Activated CD8-positive, alpha-beta T cell treated with anti-CD3 and anti-CD28 coated beads for 36 hours (primary cell): ENCODE measurements around the gene DRAXIN. TPM values are rescaled to one million over a fixed set of nuclear protein-coding genes. Genes with fewer than 3 reads are reported as not detected.

Source experiments
- ATAC-seq: fragments of 200-7000 bp; cut with Tn5 transposase; one replicate; pipeline ENCODE4 v1.10.0; 2021; ENCODE audit warnings: mild to moderate bottlenecking, moderate library complexity
- CTCF ChIA-PET: fragments of 350-600 bp; sonication (Branson Sonifier 250); formaldehyde crosslinking; loops from one replicate; lab custom pipeline; 2021; ENCODE audit warnings: antibody characterized with exemption; lab: Charles Lee
- POLR2A ChIA-PET: fragments of 350-600 bp; sonication (Branson Sonifier 250); formaldehyde crosslinking; loops from one replicate; lab custom pipeline; 2021; ENCODE audit warnings: antibody characterized with exemption; lab: Charles Lee
- DNase-seq: peaks from one replicate; pipeline ENCODE4 v3.0.0-alpha.2; 2020
- H3K27ac Mint-ChIP-seq: one replicate; pipeline ENCODE4 v1.8.0; 2021; ENCODE audit warnings: mild to moderate bottlenecking, mixed read lengths
- H3K27me3 Mint-ChIP-seq: one replicate; pipeline ENCODE4 v1.8.0; 2021; ENCODE audit warnings: mixed read lengths
- H3K36me3 Mint-ChIP-seq: one replicate; pipeline ENCODE4 v1.8.0; 2021; ENCODE audit warnings: low read depth, mixed read lengths
- H3K4me1 Mint-ChIP-seq: one replicate; pipeline ENCODE4 v1.8.0; 2021; ENCODE audit warnings: low read depth, mixed read lengths
- H3K4me3 Mint-ChIP-seq: one replicate; pipeline ENCODE4 v1.8.0; 2021; ENCODE audit warnings: mild to moderate bottlenecking, moderate library complexity, mixed read lengths
- H3K9me3 Mint-ChIP-seq: one replicate; pipeline ENCODE4 v1.8.0; 2021; ENCODE audit warnings: mixed read lengths
- intact Hi-C: fragments of 100-400 bp; cut with micrococcal nuclease; formaldehyde crosslinking; loops from one replicate; pipeline ENCODE4 v1.10.0; 2022
- total RNA-seq, 2 experiments: library from RNA; stranded (reverse); gene quantifications; one replicate each; pipeline ENCODE4 v1.2.3, GENCODE V29; 2021
- TF ChIP-seq, protein P1 (sequence below): fragments of 200-600 bp; IDR thresholded peaks from one replicate; pipeline ENCODE4 v1.8.0; 2022; ENCODE audit warnings: antibody characterized with exemption, mild to moderate bottlenecking

Gene DRAXIN
- total RNA-seq, 2 experiments from 2014 or later = 0.18 to 0.20 TPM

DNA sequence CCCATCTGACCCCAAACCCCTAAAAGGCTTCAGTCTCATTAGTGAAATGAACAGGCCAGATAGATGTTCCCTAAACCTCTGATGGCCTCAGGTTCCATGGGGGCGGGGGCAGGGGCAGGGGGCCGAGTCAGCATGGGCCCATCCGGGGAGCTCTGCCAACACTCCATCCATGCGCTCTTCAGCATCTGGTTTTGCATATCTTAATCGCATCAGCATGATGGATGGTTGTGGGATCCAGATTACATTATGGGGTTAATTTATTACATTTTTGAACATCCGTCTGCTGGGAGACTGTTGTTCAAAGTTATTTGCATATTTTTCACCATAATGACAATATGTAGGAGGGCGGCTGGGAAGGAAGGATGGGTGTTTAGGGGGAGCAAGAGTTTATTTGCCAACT lies 7.4 kb upstream of the DRAXIN start:
- POLR2A ChIA-PET = no interaction called here
- Mint-ChIP-seq H3K4me3 (no peak overlapping the region), H3K27me3 (peaks cover 11% of the 10 kb centered on the region), H3K4me1 (peaks cover 10% of the 10 kb centered on the region), H3K36me3 (no peaks in the 10 kb centered on the region), H3K9me3 (no peaks in the 10 kb centered on the region), H3K27ac (no peak overlapping the region)
- CTCF ChIA-PET = interaction anchor here (2.8 kb wide), 2 partner anchors 19 to 34 kb away, joined by 8 to 12 read pairs; partner anchors contain the start of gene FBXO6
- ATAC-seq (no peak), DNase-seq (no peak)
- intact Hi-C loops = no loop called here
- TF ChIP-seq, protein P1, sequence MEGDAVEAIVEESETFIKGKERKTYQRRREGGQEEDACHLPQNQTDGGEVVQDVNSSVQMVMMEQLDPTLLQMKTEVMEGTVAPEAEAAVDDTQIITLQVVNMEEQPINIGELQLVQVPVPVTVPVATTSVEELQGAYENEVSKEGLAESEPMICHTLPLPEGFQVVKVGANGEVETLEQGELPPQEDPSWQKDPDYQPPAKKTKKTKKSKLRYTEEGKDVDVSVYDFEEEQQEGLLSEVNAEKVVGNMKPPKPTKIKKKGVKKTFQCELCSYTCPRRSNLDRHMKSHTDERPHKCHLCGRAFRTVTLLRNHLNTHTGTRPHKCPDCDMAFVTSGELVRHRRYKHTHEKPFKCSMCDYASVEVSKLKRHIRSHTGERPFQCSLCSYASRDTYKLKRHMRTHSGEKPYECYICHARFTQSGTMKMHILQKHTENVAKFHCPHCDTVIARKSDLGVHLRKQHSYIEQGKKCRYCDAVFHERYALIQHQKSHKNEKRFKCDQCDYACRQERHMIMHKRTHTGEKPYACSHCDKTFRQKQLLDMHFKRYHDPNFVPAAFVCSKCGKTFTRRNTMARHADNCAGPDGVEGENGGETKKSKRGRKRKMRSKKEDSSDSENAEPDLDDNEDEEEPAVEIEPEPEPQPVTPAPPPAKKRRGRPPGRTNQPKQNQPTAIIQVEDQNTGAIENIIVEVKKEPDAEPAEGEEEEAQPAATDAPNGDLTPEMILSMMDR = no peak

DNA sequence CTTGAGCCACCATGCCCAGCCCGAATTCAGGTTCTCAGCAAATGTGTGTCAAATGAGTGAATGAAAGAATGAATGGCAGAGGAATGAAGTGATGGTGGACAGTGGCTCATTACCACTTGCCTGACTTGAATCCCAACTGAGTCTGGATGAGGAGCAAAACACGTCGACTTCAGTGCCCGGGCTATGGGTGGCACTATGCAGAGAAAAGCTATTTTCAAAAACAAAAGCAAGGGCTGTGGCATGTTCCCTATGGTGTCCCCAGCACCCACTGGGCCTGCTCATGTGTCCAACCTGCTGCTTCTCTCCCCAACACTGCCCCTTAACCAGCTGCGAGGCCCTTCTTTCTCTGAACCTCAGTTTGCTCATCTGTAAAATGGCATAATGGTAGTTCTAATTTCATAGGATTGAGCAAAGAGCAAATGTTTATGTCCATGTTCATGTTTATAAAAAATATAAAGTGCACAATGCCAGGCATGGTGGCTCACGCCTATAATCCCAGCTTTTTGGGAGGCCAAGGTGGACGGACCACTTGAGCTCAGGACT lies 6.2 kb upstream of the DRAXIN start:
- Mint-ChIP-seq H3K27ac (no peak overlapping the region), H3K36me3 (no peaks in the 10 kb centered on the region), H3K27me3 (peaks cover 19% of the 10 kb centered on the region), H3K4me1 (peaks cover 4% of the 10 kb centered on the region), H3K9me3 (no peaks in the 10 kb centered on the region), H3K4me3 (no peak overlapping the region)
- TF ChIP-seq, protein P1 = no peak
- POLR2A ChIA-PET = interaction anchor here (0.7 kb wide), 1 partner anchor 34 kb away, joined by 3 read pairs; no protein-coding TSS in a partner anchor
- intact Hi-C loops = no loop called here
- CTCF ChIA-PET = interaction anchor here (1.4 to 2.8 kb wide), 3 partner anchors 21 to 35 kb away, joined by 7 to 8 read pairs (median 7); partner anchors contain the start of gene FBXO6
- ATAC-seq (no peak), DNase-seq (no peak)

DNA sequence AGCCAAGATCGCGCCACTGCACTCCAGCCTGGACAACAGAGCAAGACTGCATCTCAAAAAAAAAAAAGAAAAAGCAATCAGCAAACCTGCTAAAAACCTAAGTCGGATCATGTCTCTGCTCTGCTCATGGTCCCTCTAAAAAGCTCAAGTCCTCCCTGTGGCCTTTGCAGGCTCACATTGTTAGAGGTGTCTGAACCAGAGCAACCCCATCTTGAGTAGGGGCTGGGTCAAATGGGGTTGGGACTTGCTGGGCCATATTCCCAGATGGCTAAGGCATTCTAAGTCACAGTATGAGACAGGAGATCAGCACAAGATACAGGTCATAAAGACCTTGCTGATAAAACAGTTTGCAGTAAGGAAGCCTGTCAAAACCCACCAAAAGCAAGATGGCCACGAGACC lies 3.0 kb upstream of the DRAXIN start:
- intact Hi-C loops = no loop called here
- no peak overlapping the region for H3K27ac Mint-ChIP-seq
- CTCF ChIA-PET = no interaction called here
- H3K4me1 Mint-ChIP-seq = peaks cover 18% of the 10 kb centered on the region
- no peak for DNase-seq
- ATAC-seq = no peak
- TF ChIP-seq, protein P1 = no peak
- no peak overlapping the region for H3K4me3 Mint-ChIP-seq
- peaks cover 34% of the 10 kb centered on the region for H3K27me3 Mint-ChIP-seq
- no peaks in the 10 kb centered on the region for H3K36me3 Mint-ChIP-seq
- POLR2A ChIA-PET = interaction anchor here (1.4 to 2.3 kb wide), 2 partner anchors 219 to 221 kb away, joined by 4 to 8 read pairs; no protein-coding TSS in a partner anchor
- no peaks in the 10 kb centered on the region for H3K9me3 Mint-ChIP-seq

DNA sequence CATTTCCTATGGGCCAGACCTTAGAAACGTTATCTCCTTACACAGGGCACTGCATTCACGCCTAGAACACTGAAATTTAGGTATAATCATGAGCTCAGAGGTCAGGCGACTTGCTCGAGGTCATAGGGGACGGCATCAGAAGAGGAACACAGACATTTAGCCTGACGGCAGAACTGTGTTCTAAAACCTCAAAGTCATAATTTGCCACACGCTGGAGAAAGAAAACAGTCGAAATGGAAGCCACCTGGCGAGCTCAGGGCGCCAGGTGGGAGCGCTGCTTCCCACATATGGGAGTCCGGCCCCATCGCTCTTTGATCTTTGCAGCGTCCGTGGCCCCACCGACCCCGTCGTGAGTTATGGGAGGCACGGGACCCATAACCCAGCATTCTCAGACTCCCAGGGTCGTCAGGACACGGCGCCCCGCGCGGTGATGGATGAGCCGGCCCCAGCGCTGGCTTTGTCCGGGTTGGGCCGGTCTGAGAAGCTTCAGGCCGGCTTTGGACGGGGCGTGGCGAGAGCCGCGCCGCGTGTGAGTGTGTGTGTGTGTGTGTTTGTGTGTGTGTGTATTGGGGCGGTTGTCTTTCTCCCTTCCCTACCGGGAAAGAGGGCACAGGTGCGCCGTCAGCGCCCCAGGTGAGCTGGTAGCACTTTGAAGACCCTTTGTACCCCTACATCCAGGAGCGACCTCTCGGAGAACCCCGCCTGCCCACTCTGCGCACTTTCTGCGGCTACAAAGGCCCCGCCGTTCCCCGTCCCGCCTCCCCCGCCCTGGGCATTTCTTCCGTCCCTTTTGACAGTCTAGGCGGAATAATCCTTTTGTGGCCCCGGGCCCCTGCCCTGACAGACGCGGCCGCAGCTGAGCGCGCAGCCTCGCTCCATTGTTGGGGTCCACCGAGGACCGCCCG lies 861 bp upstream of the DRAXIN start:
- Mint-ChIP-seq H3K4me3 (peak overlapping the region; percentile 42), H3K36me3 (no peaks in the 10 kb centered on the region), H3K9me3 (no peaks in the 10 kb centered on the region), H3K27me3 (peaks cover 36% of the 10 kb centered on the region), H3K4me1 (peaks cover 22% of the 10 kb centered on the region), H3K27ac (no peak overlapping the region)
- CTCF ChIA-PET = interaction anchor here (1.0 to 2.2 kb wide), 5 partner anchors 10 to 40 kb away, joined by 3 to 11 read pairs (median 5); partner anchors contain the start of gene FBXO6
- POLR2A ChIA-PET = interaction anchor here (0.6 to 1.7 kb wide), 7 partner anchors 9 to 218 kb away, joined by 3 to 6 read pairs (median 3); no protein-coding TSS in a partner anchor
- intact Hi-C loops = no loop called here
- ATAC-seq = no peak
- no peak for DNase-seq
- TF ChIP-seq, protein P1 = no peak
